ENCODE measurements around the gene PODN.

The PODN gene

DNA sequence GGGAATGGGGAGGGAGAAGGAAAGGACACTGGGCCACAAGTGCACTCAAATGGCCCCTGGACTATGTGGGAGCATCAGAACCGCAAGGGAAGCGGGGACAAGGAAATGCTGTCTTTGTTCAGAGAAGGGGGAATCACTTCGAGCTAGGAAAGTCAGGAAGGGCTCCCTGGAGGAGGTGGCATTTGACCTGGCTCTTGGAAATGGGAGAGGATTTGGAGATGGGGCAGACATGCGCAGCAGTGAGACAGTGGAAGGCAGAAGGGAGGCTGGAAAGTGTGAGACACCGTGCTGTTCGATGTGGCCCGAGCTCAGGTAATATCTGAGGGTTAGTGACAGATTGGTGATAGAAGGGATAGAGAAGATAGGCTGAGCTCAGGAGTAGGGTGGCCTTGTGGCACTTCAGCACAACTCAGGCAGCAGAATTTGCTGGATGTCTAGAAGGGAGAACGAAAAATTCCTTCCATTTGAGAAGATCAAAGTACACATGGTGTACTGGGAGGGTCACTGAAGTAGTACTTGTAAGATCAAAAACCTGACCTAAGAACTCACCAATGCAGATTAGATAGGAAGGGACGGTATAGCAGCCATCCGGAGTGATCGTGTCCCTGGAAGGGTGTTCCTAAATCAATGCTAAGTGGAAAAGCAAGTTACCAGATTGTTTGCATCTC, 55.1 kb downstream of the PODN start:
- no peak for DNase-seq

DNA sequence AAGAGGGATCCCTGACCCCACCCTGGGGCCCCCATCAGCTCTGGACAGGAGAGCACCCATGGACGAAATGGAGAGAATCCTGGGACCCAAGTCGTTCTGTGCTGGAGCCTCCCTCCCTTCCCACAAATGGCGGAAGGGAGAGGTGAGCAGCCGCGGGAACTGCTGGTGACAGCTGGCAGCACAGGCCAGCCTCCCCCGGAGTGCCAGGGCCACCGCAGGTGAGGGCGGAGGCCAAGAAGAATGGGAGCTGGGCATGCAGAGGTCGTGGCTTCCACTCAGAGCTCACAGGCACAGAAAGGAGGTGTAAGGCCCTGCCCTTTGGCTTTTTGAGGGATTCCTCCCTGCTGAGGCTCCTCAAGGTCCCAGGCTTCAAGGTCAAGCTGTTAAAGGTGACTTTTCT, 55.8 kb downstream of the PODN start:
- no peak for DNase-seq

DNA sequence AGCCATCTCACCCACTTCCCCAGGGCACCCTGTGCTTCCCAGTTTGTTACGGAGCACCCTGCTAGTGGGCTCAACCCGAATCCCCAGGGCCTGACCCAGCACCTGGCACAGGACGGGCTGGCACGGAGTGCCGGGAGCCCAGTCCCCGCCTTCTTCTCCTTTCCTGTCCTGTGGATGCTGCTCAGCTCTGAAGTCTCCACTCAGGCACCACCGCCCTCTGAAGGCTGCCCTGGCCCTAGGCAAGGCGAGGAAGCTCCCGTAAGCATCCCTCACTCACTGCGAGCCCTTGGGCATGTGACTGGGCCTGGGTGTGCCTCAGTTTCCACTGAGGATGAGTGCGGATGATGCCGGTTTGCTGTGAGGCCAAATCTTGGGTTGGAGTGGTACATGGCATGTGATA, 58.6 kb downstream of the PODN start:
- DNase-seq = no peak

DNA sequence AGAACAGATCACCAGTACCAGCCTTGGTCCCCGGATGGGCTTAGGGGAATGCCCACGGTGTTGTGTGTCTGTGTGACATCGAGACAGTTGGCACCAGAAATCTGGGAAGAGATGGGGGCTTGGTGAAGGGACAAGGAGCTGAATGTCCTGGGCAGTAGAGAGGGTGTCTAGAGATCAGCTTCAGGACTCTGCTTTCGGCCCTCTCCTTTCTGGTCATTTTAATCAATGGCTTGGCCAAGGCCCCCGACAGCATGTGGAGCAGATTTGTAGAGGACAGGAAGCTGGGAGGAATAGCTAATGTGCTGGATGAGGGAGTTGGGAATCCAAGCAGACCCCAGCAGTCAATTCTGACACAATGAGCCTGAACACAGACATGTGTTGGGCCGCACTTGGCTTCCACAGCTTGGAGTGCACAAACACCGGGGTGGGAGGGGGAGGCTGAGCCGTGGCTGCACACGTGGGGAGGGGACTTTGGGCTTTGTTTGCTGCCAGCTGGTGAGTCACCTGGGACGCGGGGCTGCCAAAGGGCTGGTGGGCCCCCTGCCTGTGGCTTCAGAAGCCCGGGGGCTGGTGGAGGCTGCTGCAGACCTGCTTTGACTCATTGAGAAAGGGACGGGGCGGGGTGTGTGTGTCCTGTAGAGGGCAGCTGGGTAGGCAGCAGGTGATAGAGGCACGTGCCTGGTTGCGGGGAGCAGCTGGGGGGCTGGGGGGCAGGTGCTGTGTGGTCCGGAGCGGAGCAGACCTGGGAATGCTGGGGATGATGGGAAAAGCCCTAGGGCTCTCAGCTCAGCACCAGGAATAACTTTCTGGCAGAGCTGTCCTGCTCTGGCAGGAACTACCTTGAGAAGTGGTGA, 59.5 kb downstream of the PODN start:
- no peak for DNase-seq

DNA sequence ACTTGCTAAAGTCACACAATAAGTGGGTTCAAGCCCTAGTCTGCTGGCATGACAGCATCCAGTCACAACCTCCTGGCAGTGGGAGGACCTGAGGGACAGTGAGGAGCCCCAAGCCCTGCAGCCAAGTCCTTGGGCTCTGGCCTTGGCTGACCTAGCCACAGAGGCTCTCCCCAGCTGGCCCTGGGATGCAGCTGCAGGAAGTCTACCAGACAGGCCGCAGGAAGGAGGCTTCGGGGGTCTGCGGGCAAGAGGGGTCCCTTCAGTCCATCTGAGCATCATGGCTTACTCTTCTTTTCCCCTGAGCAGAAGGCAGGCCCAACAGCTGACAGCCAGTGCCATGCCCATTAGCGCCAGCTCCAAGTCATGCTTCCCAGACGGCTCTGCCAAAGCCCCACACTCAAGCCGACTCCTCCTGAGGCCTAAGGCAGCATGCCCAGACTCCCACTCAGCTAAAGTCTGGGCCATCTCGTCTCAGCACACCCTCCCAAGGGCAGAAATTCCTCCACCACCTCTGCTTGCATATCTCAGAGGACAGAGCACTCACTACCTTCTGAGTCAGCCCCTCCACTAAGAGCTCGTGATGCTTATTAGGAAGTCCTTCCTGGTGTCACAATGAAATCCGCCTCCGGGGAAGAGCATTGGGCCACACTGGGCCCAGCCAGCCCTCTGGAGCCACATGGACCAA, 60.3 kb downstream of the PODN start:
- no peak for DNase-seq

DNA sequence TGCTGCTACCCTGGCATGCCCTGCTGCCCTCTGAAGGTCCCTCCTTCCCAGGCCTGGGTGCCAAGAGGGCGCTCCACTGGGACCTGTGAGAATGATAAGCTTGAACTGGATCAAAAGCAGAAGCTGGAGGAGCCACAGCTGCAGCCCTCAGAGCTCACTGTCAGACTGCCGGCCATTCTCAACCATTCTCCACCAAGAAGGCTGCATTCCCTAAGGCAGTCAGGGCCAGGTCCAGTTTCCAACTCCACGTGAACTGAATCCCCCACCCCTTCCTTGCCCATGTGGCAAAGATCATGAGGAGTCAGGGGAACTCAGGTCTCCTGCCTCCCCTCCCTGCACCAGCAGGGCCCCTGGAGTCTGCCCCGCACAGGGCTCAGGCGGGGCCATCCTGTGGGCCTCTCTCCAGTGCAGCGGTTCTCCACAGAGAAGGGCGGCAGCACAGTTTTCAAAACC, 61.0 kb downstream of the PODN start:
- DNase-seq = no peak

DNA sequence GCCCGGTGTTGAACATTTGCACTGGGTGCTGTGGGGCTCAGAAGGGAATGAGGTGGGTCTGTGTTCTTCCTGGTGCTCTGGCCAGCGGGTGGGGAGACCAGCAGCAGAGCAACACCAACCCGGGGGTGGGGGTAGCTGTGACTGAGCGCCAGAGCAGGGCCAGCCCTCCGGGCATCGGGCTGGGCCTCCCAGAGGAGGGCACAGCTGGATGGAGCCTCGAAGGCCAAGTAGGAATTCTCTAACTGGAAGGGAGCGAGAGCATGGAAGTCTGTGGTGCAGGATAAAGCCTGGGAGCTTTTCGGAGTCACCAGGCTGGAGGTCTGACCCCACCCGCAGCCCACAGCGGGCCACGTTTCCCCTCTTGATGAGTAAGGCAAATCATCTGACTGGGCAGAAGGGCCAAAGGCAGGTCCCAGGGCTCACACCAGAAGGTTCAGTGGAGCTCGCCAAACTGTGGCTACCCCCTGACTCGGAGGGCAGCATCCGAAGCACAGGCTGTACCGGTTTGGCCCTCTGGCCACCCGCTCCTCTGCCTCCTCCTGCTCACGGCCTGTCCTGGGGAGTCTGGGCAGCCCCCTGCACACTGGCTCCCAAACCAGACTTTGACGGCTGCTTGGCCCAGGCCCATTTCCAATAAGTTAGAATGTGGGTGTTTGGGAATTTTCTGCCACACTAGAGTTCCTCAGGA, 61.6 kb downstream of the PODN start:
- DNase-seq = no peak

DNA sequence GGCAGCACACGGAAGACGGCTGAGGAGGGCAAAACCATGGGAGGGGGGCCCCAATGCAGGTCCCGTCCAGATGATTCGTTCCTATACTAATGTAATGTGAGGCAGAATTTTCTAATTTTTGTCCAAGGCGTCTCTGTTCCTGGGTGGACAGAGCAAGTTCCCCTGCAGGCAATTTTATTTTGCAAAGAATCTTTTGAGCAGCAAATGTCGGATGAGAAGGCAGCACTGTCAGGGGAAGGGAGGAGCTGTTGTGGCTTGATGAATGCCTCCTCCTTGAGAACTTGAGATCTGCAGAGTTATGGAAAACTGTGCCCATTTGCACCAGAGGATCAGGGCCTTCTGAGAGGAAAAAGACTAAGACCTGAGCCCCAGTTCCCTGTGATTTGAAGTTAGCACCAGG, 63.1 kb downstream of the PODN start:
- DNase-seq = no peak

GRCh38 chr1:53125623-53126360, 63.8 kb downstream of the PODN start:
- DNase-seq = no peak

DNA sequence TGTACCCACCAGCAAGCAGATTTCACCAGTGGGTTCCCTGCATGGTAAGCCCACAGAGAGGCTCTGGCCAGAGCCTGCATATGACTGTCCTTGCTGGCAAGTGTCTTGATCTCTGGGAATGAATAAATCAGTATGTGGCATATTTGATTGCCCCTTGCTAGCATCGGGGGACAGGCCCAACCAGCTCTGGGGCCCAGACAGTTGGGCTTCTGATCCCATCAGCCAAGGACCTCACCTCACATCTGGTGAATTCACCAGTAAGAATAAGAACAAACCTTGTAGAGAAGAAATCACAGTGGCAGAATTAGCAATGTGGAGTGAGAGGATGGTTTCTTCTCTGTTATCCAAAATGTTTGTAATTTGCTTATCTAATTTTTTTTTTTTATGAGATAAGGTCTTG, 64.5 kb downstream of the PODN start:
- no peak for DNase-seq

DNA sequence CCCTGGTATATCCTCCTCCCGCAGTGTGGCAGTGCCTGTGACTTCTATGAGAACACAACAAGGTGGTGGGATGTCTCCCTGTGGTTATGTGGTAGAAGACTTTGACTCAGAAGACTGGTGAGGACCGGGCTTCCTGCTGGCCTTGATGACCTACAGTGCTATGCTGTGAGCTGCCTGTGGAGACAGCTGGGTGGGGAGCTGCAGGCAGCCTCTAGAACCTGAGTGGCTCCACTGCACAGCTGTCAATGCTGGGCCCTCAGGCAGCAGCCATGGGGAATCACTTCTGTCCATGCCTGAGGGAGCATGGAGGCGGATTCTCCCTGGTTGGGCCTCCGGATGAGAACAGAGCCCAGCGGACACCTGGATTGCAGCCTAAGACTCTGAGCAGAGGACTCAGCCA, 65.5 kb downstream of the PODN start:
- no peak for DNase-seq

DNA sequence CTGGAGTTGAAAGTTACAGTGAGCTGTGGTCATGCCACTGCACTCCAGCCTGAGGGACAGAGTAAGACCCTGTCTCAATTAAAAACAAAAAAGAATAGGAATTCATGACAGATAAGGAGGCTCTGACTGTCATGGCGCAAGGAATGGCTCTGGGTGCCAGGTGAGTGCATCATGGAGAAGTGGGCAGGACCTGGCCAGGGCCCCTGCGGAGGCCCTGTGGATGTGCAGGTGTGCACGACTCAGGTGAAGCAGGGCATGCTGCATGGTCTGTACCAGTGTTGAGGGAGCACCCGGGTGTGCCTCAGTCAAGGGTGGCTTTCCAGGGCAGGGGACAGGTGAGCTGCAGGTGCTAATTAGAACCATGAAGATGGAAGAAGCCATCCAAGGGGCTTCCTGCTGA, 66.4 kb downstream of the PODN start:
- DNase-seq = no peak

GRCh38 chr1:53129891-53130597, 68.0 kb downstream of the PODN start:
- DNase-seq = no peak

DNA sequence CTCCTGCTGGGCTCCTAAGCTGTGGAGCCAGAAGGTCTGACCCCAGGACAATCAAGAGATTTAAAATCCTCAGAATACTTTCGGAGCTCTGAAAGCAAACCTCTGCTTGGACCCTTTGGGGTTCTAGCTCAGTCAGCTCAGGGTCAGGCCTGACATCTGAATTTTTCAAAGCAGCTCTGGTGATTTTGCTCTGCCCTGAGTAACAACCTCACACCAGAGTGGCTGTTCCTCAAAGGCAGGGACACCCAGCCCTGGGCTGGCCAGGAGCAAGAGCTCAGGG, 68.5 kb downstream of the PODN start:
- no peak for DNase-seq

DNA sequence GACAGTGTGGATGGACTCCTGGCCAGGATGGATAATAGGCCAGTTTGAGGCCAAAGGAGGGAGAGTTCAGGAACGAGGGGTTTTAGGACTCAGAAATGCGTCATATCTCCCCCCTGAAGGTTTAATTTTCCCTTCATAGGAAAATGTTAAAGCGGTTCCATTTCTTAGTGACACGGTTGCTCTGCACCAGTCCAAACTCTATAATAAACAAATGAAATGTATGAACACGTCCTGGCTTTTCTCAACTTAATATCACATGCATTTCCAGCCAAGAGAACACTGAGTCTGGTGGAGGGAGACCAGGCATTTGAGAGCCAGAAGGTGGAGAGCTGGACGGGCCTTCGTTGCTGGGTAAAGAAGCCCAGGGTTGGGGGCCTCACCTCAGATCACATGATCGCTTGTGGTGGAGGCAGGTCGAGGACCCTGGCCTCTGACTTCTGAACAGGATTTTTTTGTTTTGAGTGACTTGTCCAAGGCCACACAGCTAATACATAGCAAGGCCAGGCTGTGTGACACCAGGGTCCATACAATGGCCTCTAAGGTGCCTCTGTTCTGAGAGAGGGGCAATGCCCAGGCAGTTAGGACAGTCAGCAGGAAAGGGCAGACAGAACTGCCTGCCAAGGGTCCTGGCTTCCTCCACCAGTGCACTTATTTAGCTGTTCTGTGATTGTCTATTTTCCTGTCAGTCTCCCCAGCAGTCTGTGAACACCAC, 69.0 kb downstream of the PODN start:
- no peak for DNase-seq

DNA sequence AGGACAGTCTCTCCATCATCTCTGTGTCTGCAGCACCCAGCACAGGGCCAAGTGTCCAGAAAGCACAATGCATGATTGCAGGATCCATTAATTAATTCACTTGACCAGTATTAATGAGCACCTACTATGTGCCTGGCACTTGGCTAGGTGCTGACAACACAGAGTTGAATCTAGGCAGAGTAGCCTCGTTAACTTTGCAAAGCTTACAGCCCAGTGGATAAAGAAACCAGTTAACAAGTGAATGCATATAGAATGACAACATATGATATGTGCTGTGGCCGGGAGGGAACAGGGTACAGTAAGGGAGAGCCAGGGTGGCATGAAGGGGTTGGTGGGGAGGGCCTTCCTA, 69.6 kb downstream of the PODN start:
- no peak for DNase-seq

DNA sequence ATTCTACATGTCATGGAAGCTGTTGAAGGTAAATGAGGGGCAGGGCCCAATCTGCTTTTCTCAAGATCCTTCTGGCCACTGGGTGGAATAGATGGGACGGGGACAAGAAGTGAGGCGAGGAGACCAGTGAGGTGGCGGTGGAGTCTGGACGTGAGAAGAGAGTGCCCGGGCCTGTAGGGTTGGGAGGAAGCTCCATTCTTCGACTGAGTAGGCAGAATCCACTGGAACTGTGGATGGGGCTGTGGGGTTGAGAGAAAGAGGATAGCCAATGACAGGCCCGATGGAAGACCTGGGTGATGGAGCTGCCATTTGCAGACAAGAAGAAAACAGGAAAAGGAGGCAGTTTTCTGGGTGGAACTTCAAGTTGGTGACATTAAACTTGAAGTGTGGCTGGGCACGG, 70.2 kb downstream of the PODN start:
- DNase-seq = no peak

- DNase-seq = no peak
These were observed 71.4 kb downstream of the PODN start for GRCh38 chr1:53133261-53134041.

- DNase-seq = no peak
These were observed 72.1 kb downstream of the PODN start for GRCh38 chr1:53134042-53134485.

Measured in NCI-H187 treated with DMSO at 0.1 percent for 48 hours (cell line).